ENCODE results near the gene CPT1B.
A peak's percentile ranks its signal among the peaks of the same experiment; 100 is the strongest.
"Not testable (repeated sequence)": the region's sequence is repeated elsewhere in the genome, so short reads cannot be mapped to it uniquely, and the experiment has no call there.

Gene CPT1B

DNA sequence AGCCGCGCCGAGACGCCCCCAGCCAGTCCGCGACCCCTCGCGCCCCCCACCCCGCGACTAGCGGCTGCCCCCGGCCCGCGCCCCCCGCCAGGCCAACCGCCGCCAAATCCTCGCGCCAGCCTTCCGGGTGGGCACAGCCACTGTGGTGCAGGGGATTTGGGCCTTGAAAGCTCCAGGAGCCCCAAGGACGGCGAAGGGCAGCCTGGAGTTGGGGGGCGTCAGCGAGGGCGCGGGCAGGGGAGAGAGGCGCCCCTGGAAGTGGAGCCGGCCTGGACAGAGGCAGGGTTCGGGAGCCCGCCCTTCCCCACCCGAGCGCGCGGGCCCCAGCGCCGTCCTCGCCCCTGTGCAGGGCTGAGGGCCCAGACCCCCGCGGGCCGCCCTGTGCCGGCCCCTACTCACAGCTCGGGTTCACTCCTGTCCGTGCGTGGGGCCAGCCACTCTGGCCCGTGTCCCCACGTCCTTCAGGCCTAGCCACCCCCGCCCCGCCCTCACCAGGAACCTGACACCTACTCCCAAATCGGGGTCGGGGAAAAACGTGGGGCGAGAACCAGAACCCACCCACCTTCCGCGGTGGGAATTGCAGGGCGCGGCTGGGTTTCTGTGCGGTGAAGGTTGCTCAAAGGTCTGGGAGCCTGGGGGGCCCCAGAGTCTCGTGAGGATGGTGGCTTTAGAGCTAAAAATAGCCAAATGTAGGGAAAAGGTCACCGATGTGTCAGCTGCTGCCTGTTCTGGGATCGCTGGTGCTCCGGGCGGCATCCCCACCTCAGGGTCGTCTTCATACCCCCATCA, at the start of gene CPT1B:
CPT1B (minus strand) TSS at position 441 of the 789 bp plus-strand sequence. CDS start 512 bp downstream, outside the sequence.
- no peak for DNase-seq (ENCODE audit: low spot score)

DNA sequence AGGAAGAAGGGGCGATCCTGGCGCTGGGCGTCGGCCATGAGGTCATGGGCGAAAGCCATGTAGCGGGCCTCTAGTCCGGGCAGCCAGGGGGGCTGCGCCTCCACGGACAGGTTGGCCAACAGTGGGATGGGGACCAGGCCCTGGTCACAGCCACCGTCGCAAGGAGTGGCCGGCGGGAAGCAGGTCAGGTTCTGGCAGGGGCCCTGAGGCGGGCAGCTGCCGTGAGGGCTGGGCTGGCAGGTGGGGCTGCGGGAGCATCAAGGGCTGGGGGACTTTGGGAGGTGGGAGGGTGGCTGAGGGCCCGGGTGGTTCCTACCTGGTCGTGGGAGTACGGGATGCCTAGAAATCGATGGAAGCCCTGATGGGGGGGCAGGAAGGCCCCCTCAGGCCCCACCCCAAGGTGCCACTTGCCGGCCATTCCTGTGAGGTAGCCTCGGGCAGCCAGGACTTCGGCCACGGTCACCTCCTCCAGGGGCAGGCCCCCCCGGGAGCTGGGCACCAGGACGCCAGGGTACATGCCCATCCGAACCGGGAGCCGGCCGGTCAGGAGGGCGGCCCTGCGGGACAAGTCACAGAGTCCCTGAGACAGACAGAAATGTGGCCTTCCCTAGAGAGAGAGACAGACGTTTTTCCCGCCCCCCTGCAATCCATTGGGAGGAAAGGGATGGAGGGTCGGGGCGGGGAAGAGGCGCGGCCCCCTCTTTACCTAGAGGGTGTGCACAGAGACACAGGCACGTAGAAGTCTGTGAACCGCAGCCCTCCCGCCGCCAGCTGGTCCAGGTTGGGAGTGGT, 48.8 kb upstream of the CPT1B start:
- DNase-seq (ENCODE audit: low spot score) = peak; percentile 55

DNA sequence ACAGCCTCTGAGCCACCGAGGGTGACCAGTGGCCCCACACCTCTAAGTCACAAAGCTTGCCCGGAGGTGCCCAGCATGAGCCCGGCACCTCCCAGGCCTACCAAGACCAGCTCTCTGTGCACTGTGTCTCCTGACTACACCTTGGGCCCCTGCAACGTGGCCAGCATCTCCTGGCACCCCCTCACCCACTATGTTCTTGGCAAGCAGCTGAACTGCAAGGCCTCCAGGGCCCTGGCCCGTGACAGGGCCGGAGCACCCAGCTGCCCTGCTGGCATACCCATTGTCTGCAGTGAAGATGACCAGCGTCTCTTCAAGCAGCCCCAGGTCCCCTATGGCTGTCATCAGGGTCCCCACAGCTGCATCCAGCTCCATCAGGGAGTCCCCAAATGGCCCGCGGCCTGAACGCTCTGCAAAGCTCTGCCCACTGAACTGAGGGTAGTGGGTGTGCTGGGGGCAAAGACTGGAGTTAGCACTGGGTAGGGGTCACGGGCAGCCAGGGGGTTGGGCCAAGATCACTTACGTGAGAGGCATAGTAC, 48.2 kb upstream of the CPT1B start:
- DNase-seq (ENCODE audit: low spot score) = peak; percentile 64

DNA sequence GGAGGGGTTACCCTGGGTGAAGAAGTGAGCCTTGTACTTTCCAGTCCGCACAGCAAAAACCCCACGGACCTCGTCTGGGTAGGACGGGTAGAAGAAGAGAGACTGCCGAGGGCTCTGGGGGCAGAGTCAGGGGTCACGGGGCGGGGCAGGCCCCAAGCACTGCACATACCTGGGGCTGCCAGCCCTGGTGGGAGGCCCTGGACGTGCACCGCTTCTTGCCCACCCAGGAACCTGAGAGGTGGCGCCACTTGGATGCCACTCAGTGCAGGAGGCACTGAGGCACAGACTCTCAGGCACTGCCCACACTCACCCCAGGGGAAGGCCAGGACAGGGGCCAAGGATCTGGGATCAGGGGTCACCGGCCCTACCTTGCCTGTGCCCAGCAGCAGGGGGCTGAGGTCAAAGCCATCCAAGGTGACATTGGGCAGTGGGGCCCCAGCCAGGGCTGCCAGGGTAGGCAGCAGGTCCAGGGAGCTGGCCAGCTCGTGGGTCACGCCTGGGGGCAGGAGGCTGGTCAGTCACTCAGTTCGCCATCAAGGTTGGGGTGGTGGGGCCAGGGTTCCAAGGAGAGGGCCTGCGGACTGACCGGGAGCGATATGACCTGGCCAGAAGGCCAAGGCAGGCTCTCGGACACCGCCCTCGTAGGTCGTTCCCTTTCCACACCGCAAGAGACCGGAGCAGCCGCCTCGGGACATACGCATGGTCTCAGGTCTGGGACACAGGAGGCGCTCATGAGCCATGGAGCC, 47.5 kb upstream of the CPT1B start:
- peak; percentile 46 for DNase-seq (ENCODE audit: low spot score)

DNA sequence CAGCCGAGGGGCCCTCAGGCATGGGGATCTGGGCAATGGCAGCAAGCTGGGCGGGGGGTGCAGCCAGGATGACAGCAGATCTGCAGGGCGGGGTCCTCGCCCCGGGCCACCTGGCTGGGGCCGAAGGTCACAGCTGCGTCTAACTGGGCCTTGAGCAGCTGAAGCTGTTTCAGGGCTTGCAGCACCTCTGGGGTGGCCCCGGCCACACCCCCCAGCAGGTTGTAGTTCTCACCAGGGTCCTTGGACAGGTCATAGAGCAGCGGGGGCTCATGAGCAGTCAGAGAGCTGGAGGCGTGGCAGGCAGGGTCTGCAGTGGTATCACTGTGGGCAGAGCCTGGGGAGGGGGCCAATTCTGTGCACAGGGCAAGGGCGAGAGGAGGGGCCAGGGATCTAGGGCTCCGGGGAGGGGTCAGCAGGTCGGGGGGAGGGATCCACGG, 46.9 kb upstream of the CPT1B start:
- DNase-seq (ENCODE audit: low spot score) = no peak

DNA sequence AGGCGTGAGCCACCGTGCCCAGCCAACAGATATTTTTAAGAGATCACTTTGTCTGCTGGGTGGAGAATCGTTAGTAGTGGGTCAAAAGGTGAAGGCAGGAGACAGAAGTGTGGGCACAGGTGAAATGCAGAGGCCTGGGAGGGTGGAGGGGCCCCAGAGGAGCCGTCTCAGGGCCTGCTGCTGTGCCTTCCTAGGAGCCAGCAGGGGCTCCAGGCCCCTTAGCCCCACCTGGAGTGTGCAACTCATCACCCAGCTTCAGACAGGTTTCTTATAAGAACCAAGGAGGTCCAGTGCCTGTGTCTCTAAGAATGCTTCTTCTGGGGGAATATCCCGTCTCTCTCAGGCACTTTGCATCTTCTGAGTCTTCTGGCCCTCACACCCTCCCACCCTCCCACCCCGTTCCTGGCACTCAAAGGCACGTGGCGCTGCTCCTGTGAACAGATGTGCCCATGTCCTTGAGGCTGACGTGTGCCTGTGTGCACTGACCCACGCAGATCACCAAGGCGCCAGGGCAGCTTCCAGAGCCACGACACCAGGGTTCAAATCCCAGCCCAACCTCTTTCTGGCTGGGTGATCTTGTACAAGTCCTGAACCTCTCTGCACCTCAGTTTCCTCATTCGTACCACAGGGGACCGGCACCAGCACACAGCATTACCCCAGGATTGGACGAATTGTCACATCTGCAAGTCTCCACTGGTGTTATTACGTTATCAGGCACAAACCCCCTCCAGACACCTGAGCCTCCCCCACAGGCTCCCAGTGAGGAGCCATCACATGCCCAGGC, 46.3 kb upstream of the CPT1B start:
- no peak for DNase-seq (ENCODE audit: low spot score)

DNA sequence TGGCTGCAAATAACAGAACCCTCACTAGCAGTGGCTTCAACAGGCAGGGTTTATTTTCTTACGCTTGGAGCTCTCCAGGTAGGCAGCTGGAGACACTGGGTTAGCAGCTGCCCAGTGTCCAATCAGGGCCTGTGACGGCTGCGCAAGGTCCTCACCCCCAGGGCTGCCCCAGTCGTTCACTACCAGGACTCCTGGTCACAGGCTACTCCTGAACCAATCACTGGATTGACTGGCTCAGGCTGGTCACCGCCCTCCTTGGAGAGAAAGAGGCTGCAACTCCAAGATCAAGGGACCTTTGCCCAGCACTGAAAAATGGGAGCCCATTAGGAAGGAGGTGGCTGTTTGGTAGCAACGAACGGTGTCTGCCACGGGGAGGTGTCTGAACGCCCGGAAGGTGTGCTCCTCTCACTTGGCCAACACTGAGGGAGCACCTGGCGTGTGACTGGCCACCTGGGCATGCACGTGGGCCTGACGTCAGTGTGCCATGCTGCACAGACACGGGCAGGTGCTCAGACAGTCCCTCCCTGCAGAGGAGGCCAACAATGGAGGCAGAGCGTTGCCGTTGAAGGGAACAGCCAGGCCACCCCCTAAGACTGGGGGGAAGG, 44.6 kb upstream of the CPT1B start:
- DNase-seq (ENCODE audit: low spot score) = no peak

DNA sequence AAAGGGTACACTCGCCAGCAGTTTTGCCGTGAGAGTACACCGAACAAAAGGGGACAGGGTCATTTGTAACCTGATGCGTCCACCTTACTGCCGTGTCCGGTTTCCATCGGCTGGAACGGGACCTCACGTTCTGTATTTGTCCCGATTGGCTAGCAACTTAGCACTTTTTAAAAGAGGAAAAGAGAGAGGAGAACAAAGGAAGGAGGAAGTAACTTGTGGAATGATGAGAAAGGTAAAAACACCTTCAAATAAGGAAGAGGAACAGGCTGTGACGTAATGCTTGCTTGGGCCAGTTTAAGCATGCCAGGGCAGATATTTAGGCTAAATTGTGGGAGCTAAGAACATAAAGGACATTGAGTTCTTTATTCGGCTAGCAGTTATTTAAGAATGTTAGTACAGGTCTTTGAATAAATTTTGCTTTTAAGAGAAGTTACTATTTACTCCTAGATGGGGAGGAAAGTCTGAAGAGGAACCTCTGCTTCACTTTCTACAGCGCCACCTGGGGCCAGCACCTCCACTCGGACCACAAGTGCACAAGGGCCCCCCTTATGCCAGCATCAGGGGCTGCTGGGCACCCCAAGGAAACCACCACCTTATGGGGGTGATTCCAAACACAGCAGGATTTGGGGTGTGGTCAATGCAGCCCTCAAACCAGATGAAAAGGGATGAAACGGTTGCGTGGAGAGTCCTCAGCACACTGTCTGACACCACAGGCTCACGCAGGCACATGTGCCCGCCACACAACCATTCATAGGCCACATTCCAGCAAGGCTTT, 43.9 kb upstream of the CPT1B start:
- no peak for DNase-seq (ENCODE audit: low spot score)

DNA sequence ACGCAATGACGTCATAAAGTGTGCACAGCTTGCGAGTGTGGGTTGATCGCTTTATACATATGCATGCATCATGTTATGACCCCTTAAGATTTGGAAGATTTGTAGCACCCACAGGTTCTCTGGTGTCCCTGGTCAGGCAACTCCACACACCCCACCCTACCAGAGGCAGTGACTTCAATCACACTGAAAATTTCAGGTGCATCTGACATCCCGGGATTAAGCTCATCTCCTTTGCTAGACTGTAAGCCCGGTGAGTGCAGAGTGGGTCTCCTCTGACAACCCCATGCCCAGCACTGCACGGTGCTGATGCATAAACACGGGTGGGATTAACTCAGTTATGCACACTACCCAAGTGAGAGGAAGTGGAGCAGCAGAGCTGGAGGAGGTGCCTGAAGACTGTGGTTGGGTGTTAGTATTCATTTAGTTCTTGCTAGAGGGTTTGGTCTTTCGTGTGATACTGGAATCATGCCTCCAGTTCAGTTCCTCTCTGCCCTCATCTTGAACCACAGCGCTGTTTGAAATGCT, 43.2 kb upstream of the CPT1B start:
- no peak for DNase-seq (ENCODE audit: low spot score)

DNA sequence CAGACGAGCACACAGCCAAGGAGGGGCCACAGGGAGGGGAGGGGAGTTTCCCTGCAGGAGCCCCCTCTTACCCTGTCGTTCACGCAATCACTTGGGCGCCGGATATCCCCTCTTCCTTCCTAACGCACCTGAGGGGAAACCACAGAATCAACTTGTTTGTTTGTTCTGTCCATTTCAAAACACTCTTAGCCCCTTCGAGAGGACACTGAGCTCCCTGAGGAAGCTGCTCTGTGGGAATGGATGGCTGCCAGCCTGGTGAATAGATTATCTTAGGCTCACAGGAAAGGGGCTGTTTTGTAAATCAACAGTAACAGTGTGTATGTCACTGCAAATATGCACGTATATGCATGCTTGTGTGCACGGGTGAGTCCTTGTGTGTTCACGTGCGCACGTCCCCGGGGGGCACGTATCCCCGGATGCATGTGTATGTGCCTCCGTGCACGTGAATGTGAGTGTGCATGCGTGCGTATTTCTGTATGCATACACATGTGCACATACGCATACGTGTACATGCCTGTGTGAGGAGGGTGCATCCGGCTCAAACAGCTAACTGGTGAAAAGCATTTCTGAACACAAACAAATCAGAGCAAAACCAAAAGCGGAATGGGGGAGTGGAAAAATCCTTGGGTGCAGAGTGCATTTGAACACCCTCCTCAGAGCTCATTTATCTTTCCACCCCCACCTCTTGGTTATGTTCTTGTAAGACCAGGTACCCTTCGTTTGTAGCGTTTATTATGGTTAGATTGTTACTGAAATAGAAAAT, 42.5 kb upstream of the CPT1B start:
- DNase-seq (ENCODE audit: low spot score) = peak; percentile 85

DNA sequence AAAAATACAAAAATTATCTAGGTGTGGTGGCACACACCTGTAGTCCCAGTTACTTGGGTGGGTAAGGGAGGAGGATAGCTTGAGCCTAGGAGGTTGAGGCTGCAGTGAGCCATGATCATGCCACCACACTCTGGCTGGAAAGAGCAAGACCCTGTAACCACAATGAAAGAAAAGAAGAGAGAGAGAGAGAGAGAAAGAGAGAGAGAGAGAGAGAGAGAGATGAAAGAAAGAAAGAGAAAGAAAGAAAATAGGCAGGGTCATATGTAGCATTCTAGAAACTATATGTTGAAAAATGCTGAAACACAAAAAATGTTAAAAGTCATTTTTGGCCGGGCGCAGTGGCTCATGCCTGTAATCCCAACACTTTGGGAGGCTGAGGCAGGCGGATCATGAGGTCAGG, 36.1 kb upstream of the CPT1B start:
- DNase-seq (ENCODE audit: low spot score) = not testable (repeated sequence)

DNA sequence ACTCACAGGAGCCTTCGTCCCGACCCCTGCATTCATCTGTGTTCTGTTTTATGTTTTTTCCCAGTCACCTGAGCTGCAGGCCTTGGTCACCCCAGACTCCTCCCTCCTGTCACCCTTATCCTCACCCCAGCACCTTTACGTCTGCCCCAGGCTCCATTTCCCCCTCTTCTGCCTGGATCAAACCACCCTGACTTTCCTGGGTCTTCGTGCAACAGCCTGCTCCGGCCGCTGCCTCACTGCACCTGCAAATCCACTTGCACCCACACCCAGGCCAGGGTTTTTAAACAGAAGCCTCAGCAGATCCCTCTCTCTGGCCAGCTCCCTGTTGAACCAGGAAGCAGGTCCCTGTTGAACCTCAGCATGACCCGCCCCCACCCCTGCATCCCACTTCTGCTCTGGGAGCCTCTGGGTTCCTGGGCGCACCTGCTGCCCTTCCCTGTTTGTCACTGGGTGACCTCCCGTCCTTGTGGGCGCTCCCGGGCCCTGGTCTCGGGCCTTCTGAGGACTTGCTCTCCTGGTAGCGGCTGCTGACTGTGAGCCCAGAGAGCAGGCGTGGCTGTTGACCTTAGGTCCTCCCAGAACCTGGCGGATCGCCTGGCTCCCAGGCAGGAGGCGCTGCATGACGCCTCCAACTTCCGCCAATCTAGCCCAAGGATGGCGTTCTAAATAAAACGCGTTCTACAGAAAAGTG, 35.2 kb upstream of the CPT1B start:
- DNase-seq (ENCODE audit: low spot score) = peak; percentile 47

DNA sequence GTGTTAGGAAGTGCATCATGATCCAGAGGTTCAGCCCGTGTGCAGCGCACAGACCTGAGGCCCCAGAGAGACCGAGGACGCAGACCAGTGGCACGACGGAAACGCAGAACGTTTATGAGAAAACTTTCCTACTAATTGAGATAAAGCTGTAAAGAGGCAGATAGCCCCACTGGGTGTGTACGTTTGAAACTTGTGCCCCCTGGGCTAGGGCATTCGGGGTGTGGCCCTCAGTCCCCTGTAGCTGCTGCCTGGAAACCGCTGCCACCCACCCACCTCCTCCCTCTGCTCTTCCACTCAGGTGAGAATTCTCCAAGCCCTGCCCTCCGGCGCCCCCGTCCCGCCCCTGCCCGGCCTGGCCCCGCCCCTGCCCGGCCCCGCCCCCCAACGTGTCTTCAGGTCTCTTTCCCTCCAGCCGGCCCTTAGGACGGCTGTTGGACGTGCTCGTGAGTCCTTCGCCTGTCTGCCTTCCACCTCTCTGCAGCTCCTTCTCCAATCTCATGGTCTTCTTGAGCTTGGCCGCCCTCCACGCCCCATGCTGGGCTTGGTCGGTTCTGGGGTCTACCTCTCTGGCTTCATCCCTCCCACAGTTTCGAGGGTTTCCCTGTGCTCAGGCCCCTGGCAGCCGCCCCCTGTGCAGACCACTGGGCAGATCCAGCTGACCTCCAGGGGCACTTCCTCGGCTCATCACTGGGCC, 34.4 kb upstream of the CPT1B start:
- peak; percentile 71 for DNase-seq (ENCODE audit: low spot score)

DNA sequence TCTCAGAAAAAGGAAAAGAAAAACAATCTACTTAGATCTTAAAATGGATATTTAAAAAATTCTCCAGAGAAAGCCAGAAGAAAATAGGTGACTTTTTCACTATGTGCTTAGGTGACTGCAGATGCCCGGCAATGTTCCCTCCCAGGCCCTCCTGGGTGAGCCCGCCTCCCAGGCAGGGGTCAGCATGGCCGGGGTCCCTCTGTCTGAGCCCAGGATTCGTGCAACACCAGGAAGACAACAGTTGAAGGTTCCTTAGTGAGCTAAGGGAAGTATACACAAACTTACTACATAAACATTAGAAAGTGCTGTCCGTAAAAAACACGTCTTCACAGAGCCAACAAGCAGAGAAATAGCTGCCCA, 33.9 kb upstream of the CPT1B start:
- DNase-seq (ENCODE audit: low spot score) = no peak

DNA sequence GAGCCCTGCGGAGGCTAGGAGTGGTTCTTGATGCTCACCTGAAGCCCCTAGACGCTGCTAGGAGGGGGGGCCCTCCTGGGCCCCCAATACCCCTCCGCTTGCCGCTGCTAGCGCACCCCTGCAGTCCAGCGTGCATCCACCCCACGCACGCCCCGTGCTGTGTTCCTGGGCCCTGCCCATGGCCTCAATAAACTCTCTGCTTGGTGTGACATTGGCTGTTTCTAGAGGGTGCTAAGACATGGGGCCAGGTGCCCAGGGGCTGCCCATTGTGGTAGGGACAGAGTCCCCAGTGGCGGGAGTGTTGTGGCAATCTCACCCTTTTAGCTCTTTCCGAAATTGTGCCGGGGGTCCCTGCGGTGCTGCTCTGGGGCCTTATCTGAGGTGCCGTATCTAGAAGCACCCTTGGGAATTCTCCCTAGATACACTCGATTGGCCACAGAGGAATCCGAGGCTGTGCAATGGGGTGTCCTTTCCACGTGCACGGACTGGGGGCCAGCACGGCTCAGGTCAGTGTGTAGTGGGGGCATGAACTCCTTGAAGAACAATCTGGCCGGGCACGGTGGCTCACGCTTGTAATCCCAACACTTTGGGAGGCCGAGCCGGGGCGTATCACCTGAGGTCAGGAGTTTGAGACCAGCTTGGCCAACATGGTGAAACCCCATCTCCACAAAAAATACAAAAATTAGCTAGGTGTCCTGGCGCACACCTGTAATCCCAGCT, 33.3 kb upstream of the CPT1B start:
- no peak for DNase-seq (ENCODE audit: low spot score)

DNA sequence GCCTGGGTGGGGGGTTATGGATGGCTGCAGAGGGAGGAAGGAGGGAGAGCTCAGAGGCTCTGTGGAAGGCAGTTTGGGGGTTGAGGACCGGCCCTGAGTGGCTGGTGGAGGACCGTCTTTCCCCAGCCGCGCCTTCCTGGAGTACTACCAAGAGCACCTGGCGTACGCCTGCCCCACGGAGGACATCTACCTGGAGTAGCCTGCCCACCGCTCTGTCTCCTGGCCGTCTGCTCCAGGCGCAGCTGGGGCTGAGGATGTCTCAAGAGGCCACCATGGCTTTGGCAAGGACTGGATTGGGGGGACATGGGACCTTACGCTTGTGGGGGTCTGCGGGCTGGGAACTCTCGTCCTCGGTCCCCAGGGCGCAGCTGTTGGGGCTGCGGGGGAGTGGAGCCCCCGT, 32.4 kb upstream of the CPT1B start:
- DNase-seq (ENCODE audit: low spot score) = no peak

DNA sequence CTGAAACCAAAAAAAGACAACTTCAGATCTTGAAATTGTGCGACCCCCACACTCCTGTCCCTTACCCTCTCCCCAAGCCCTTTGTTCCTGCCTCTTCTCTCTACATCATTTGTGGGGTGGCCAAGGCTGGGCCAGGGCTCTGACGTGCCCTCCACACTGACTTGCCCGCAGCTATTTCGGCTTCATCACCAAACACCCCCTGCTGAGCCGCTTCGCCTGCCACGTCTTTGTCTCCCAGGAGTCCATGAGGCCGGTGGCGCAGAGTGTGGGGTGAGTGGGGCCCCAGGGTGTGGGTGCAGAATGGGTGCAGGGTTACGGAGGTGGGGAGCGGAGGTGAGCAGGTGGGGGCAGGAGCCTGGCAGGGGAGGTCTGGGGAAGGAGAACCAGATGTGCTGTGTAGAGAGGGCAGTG, 31.8 kb upstream of the CPT1B start:
- DNase-seq (ENCODE audit: low spot score) = no peak
